GM06990 (cell line): ENCODE measurements around the gene SORCS3.

Source experiments
- DNase-seq: peaks from one replicate; pipeline ENCODE4 v3.0.0-alpha.2; 2011; ENCODE audit not compliant: insufficient read length; ENCODE audit errors: extremely low read depth
- H3K27me3 ChIP-seq: replicated peaks from 2 replicates; pipeline ENCODE4 v1.6.0; 2011; ENCODE audit warnings: low read length; ENCODE audit not compliant: control insufficient read depth, insufficient read depth
- H3K36me3 ChIP-seq: 2 replicates; pipeline ENCODE4 v1.5.1; 2011; ENCODE audit warnings: low read length; ENCODE audit not compliant: control insufficient read depth, insufficient read depth
- H3K4me3 ChIP-seq: replicated peaks from 2 replicates; pipeline ENCODE4 v1.5.1; 2011; ENCODE audit warnings: low read depth, mild to moderate bottlenecking, control low read depth, low read length
- TF ChIP-seq, protein P1 (sequence below): IDR thresholded peaks from 2 replicates; pipeline ENCODE4 v1.5.1; 2011; ENCODE audit warnings: low read length, control low read depth, mild to moderate bottlenecking, inconsistent platforms; ENCODE audit not compliant: insufficient read depth, poor library complexity, severe bottlenecking

SORCS3 gene

GRCh38 chr10:104881740-104882139 is 240.7 kb downstream of the SORCS3 start:
- Histone ChIP-seq H3K36me3 (no peaks in the 10 kb centered on the region), H3K27me3 (no peaks in the 10 kb centered on the region), H3K4me3 (no peak overlapping the region)
- no peak for DNase-seq
- TF ChIP-seq, protein P1, sequence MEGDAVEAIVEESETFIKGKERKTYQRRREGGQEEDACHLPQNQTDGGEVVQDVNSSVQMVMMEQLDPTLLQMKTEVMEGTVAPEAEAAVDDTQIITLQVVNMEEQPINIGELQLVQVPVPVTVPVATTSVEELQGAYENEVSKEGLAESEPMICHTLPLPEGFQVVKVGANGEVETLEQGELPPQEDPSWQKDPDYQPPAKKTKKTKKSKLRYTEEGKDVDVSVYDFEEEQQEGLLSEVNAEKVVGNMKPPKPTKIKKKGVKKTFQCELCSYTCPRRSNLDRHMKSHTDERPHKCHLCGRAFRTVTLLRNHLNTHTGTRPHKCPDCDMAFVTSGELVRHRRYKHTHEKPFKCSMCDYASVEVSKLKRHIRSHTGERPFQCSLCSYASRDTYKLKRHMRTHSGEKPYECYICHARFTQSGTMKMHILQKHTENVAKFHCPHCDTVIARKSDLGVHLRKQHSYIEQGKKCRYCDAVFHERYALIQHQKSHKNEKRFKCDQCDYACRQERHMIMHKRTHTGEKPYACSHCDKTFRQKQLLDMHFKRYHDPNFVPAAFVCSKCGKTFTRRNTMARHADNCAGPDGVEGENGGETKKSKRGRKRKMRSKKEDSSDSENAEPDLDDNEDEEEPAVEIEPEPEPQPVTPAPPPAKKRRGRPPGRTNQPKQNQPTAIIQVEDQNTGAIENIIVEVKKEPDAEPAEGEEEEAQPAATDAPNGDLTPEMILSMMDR, result no peak

DNA sequence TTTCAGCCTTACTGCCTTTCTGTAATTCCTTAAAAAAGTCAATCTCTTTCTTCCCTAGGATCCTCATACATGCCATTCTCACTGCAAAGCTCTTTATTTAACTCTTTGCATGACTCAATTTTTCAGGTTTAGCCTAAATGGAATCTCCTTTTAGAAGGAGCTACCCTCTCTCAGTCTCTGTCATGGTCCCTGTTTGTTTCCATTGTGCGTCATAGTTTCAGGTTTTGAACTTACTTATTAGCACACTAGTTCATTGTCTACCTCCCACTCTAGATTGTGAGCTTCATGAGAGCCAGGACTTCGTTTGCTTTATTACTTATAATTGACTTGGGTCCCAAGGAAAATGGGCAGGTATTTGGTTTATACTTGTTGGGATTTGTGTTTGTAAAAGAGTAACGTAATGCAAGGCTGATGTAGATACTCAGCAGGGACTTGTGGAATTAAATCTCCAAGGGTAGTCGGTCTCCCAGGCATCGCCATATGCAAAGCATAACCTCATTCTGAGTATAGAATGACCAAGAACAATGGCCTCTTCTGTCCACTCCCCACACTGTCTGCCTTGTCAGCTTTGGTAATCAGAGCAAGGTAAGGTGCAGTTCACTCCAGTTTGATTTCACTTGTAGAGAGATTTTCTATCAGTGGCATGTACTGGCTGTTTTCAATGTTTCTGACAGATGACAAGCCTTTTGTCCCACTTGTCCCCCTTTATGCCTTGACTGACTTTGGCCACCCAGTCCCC is 252.0 kb downstream of the SORCS3 start:
- H3K4me3 ChIP-seq, result no peak overlapping the region
- H3K27me3 ChIP-seq, result no peaks in the 10 kb centered on the region
- TF ChIP-seq, protein P1, result no peak
- DNase-seq, result no peak
- no peaks in the 10 kb centered on the region for H3K36me3 ChIP-seq

- TF ChIP-seq, protein P1, result no peak
- H3K36me3 ChIP-seq, result no peaks in the 10 kb centered on the region
- H3K27me3 ChIP-seq, result no peaks in the 10 kb centered on the region
- no peak for DNase-seq
- H3K4me3 ChIP-seq, result no peak overlapping the region
Observed at GRCh38 chr10:104893701-104894100, 252.6 kb downstream of the SORCS3 start.

GRCh38 chr10:104894681-104895080 is 253.6 kb downstream of the SORCS3 start:
- H3K27me3 ChIP-seq, result no peaks in the 10 kb centered on the region

GRCh38 chr10:104895541-104895940 is 254.5 kb downstream of the SORCS3 start:
- no peak for DNase-seq

More at GRCh38 chr10:104894681-104895080, 253.6 kb downstream of the SORCS3 start:
- no peak for DNase-seq
- Histone ChIP-seq H3K36me3 (no peaks in the 10 kb centered on the region), H3K4me3 (no peak overlapping the region)
- TF ChIP-seq, protein P1, result no peak

More at GRCh38 chr10:104895541-104895940, 254.5 kb downstream of the SORCS3 start:
- TF ChIP-seq, protein P1, result no peak
- H3K27me3 ChIP-seq, result no peaks in the 10 kb centered on the region
- H3K4me3 ChIP-seq, result no peak overlapping the region
- H3K36me3 ChIP-seq, result no peaks in the 10 kb centered on the region
